GM21576 (cell line): ENCODE results near the gene ST3GAL3.
A peak's percentile ranks its signal among the peaks of the same experiment; 100 is the strongest.
"Not testable (repeated sequence)": the region's sequence is repeated elsewhere in the genome, so short reads cannot be mapped to it uniquely, and the experiment has no call there.

Source experiments
- ATAC-seq: cut with Tn5 transposase; IDR thresholded peaks from one replicate; pipeline ENCODE4 v1.9.1; 2021; ENCODE audit warnings: mild to moderate bottlenecking, moderate library complexity; ENCODE audit not compliant: unreplicated experiment

Gene ST3GAL3

DNA sequence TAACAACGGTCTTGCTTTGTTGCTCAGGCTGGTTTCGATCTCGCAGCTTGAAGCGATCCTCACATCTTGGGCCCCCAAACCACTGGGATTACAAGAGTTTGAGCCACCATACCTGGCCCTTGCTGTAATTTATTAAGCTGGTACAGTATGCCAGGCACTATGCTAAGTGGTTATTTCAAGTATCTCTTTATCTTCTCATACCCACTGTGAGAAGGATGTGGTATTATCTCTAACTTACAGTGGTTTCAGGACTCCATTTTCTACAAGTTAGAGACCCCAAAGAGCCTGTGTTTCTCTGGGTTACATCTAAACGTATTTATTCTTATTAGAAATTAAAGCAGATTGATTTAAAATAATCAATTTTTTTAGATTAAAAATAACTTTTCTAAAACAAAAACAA is 8.1 kb upstream of the ST3GAL3 start:
- no peak for ATAC-seq

DNA sequence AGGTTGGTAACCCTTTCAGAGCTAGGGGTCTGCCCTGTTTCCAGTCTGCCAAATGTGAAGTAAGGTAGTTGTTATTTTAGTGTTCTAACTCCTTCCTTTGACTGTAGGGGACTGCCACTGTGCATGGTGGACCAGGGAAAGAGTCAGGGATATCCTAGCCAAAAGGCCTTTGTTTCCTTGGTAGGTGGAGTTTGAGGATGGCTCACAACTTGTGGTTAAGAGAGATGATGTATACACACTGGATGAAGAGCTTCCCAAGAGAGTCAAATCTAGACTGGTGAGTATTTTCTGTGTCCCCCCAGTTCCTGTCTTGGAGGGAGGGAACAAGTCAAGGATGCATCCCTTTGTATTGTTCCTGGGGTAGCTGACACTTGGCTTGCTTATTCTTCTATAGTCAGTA is 3.5 kb upstream of the ST3GAL3 start:
- no peak for ATAC-seq

GRCh38 chr1:43704838-43705237 is 2.5 kb upstream of the ST3GAL3 start:
- no peak for ATAC-seq

- no peak for ATAC-seq
These were observed 2.0 kb upstream of the ST3GAL3 start for GRCh38 chr1:43705334-43705733.

DNA sequence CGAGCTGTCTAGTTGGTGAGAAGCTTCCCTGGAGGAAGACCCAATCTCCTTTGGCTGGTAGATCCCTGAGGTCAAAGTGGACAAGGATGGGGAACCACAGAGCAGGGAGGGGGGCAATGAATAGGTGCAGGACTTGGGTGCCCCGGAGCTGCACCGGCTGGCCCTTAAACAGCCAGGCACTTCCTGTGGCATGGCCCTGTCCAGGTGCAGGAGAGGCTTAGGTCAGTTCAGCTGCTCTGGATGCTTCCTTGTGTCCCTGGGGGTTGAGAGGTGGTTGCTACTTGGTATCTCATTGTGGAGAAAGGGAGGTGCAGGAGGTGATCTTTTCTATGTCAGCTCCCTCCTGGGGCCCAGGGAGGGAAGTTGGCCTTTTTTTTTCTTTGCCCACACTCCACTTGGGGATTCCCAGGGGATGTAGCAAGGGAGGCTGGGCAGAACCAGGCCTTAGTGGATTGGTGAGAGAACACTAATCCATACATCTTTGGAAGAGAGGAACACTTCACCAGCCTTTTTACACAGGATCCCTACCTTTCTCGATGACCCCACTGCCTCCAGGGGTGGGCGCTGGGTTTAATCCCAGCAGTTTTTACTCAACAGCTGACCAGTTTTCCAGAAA is 1.2 kb upstream of the ST3GAL3 start:
- ATAC-seq = no peak

- ATAC-seq = no peak
These were observed 642 bp upstream of the ST3GAL3 start for GRCh38 chr1:43706598-43707189.

DNA sequence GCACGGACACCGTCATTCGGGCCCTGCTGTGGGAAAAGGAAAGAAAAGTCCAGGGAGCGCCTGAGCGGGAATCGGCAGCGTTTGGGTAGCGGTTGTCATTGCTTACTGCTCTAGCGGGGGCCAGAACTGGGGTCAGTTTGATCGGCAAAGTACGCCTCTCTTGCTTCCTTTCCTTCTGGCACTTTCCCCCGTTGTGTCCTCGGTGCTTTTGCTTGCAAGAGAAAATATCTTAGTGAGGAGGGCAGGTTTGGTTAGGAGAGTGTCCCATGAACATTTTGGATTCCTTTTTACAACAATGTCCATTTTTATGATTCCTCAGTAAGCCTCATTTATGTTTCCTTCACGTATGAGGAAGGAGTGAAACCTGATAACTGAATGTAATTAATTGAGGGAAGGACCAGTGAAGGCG is 670 bp downstream of the ST3GAL3 start:
- peak; percentile 6 for ATAC-seq

DNA sequence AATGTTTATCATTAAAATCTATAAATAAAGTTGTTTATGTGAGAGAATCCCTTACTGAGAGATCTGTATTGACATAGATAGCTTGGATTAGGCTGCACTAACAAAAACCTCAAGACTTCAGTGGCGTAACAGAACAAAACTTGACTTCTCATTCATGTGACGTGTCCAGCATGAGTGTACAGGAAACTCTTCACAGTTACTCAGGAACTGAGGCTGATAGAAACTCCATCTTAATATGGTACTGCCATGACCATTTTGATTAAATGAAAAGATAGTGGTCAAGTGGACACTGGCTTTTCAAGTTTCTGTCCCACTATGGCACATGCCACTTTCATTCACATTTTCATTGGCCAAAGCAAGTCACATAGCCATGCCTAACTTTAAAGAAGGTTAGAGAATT is 3.7 kb downstream of the ST3GAL3 start:
- no peak for ATAC-seq

DNA sequence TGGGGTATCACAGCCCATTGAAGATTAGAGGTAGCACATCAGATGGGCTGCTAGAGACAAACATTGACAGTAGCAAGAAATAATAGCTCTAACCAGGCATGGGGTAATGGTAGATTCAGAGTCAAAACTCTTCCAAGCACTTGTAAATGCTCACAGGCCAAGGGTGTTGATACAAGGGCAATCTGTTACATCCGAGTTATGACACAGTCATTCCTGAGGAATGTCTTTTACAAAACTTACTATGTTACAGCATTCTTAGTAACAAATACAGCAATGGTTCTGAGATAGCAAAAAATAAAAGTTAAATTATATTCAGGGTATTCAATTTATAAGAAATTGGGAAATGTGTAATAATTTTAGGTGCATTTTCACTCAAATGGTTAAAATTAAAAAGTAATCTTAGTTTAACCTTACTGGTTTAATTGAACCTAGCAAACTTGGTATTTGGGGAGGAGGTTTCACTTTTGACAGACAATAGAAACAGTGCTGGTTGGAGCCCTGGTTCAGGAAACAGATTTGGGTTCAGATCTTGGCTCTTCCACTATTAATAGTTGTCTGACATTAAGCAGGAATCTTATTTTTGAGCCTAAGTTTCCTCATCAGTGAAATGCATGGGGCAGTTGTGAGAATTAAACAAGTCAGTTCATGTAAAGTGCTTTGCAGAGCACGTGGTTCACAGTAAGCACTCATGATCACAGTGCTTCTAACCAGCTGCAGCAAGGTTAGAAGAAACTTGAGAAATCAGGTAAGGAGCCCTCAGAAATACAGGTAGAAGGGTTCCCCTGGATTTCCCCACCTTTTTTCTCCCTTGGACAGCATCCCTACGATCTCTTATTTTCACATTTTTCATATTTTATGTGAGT is 4.4 kb downstream of the ST3GAL3 start:
- ATAC-seq = no peak

DNA sequence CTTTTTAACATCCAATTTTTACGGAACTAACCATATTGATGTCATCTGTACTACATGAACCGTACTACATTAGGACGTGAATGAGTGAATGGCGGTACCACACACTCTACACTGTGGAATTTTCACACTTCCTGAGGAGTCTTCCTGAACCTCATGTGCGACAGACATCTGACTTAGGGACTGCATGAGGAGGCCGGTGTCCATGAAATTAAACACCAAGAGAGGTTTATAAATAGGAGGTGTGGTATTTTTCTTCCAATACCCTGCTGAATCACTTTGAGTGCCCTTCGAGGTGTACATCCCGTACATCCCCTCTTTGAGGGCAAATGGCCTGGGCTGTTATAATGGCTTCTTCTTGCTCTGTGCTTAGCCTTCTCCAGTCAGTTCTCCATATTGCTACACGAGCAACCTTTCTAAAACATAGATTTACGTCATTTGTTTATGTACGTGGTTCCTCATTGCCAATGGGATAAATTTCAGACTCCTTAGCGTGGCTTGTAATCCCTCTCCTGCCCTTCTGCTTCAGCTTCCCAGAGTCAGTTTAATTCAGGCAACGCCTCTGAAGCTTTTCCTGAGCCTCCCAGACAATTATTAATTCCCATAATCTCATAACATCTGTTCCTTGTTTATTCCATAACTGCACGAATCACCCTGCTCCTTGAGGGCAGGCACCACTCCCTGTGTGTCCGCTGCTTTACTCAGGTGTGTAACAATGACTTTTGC is 9.4 kb downstream of the ST3GAL3 start:
- ATAC-seq = no peak

- no peak for ATAC-seq
These were observed 11.7 kb downstream of the ST3GAL3 start for GRCh38 chr1:43719063-43719462.

- ATAC-seq = not testable (repeated sequence)
These were observed 12.5 kb downstream of the ST3GAL3 start for GRCh38 chr1:43719670-43720419.

DNA sequence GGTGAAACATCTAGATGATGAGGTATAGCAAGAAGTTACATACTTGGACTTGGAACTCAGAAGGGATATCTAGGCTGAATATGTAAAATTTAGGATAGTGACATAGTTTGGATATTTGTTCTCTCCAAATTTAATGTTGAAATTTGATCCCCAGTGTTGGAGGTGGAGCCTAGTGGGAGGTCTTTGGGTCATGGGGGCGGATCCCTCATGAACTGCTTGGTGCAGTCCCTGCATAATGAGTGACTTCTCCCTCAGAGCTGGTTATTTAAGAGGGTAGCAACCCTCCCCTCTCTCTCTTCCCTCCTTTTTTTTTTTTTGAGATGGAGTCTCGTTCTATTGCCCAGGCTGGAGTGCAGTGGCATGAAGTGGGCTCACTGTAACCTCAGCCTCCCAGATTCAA is 15.5 kb downstream of the ST3GAL3 start:
- no peak for ATAC-seq

DNA sequence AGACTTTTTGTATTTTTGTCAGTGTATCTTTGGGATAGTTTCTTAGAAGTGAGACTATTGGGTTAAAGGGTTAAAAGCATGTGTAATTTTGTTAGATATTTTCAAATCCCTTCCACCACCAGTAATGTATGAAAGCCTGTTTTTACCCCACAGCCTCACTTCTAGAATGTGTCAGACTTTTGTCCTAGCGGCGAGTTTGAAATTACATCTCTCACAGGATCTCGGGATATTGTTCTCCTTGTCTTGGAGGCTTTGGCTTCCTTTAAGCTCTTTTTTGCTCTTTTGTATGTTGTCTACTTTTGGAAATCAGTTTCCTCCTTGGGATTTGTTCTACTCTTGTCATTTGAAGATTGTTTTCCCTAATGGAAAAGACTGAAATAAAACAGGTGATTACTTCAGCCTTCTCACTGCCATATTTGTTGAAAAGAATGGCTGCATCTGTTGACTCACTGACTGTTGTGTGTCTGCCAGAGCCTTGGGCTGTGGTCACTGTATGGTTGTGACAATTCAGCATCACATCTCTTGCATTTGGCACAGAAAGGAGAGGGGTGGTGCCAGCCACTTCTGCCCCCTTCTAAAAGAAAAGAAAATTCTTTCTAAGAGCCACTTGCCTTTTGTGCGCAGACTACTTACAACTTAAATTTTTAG is 22.6 kb downstream of the ST3GAL3 start:
- no peak for ATAC-seq

DNA sequence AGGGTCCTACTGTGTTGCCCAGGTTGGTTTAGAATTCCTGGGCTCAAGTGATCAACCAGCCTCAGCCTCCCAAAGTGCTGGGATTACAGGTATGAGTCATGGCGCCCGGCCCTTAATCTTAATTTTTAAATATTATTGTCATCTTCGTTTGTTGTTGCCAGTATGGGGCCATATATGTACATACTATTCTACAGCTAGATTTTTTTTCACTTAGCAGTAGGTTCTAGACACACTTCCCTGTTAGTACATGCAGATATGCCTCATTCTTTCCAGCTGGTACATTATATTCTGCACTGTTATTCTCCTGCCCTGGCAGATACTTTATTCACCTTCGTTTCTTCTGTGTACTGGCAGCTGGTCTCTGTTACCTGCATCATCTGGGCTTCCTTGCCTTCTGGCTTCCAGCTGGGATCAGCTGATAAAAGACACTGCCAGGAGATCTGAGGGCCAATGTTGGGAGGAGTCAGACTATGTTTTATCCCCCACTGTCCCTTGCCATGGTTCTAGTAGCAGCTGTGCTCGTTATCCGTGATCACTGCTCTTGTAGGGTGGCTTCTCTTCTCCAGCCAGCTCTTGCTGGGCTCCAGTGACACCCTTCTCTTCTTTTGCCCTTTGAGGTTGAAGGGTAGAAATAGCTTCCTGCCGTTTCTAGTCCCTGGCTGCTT is 24.7 kb downstream of the ST3GAL3 start:
- ATAC-seq = no peak

DNA sequence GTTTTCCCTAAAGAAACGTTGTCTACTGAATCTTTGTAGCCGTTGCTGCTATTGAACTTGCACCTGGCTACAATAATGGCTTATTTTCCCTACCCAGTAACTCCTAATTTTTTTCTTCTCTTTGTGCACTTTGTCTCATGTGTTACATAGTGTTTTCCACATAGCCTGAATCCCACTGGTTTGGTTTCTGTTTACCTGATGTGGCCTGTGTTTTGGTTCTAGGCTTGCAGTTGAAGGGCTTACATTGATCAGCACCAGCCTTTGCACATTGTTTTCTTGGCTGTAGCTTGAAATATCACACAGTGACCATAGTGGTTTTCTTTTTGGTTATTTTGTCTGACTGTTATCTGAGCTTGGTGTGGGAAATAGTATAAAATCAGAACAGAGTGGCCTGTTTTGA is 29.5 kb downstream of the ST3GAL3 start:
- no peak for ATAC-seq

- no peak for ATAC-seq
These were observed 34.7 kb downstream of the ST3GAL3 start for GRCh38 chr1:43742026-43742425.

- ATAC-seq = no peak
These were observed 35.9 kb downstream of the ST3GAL3 start for GRCh38 chr1:43743206-43743605.

DNA sequence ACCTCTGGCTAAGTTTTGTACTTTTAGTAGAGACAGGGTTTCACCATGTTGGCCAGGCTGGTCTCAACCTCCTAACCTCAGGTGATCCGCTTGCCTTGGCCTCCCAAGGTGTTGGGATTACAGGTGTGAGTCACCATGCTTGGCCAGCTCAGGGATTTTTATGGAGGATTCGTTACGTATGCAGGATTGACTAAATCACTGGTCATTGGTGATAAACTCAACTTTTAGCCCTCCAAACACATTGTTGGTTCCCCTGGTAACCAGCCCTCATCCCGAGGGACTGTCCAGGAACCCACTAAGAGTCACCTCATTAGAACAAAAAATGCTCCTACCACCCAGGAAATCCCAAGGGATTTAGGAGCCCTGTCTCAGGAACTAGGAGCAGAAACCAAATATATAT is 40.4 kb downstream of the ST3GAL3 start:
- no peak for ATAC-seq

DNA sequence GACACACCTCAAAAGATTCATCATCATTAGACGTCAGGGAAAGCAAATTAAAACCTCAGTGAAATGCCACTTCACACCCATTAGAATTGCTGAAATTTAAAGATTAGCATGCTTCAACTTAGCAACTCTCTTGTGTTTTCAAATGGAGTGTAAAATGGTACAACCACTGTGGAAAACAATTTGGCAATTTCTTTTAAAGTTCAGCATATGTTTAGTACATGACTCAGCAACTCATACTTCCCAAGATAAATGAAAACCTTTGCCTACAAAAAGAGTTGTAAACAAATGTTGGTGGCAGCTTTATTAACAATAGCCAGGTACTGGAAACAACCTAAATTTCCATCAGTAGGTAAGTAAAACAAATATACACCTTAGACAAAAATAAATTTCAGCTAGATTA is 42.7 kb downstream of the ST3GAL3 start:
- ATAC-seq = no peak
